Esophagus (tissue), 2 donors: Measurements from ENCODE around the gene MIER1. TPM values are rescaled to one million over a fixed set of nuclear protein-coding genes. Genes with fewer than 3 reads are reported as not detected.
"Not testable (repeated sequence)": the region's sequence is repeated elsewhere in the genome, so short reads cannot be mapped to it uniquely, and the experiment has no call there.

Experiments
- H3K27ac ChIP-seq, 2 donors: one replicate each; pipeline ENCODE4 v1.5.1; 2013; ENCODE audit warnings: low read depth in 2 of 2, mild to moderate bottlenecking in 2 of 2, inconsistent platforms in 1 of 2, low read length in 1 of 2, moderate library complexity in 1 of 2
- H3K27me3 ChIP-seq, 2 donors: one replicate each; pipeline ENCODE4 v1.6.1; 2013; ENCODE audit warnings: low read length in 2 of 2, control low read depth in 1 of 2, mild to moderate bottlenecking in 1 of 2; ENCODE audit not compliant: insufficient read depth in 2 of 2, control insufficient read depth in 1 of 2
- H3K36me3 ChIP-seq, 2 donors: one replicate each; pipeline ENCODE4 v1.6.1; 2013; ENCODE audit warnings: low read length in 1 of 2; ENCODE audit not compliant: control insufficient read depth in 2 of 2, insufficient read depth in 2 of 2
- H3K4me1 ChIP-seq, 2 donors: one replicate each; pipeline ENCODE4 v1.6.1; 2013; ENCODE audit warnings: low read length in 1 of 2; ENCODE audit not compliant: control insufficient read depth in 2 of 2, insufficient read depth in 2 of 2
- H3K4me3 ChIP-seq, 2 donors: one replicate each; pipeline ENCODE4 v1.5.1; 2013; ENCODE audit warnings: low read length in 2 of 2, mild to moderate bottlenecking in 2 of 2, low read depth in 1 of 2, moderate library complexity in 1 of 2
- H3K9me3 ChIP-seq, 2 donors: one replicate each; pipeline ENCODE4 v1.6.1; 2013; ENCODE audit warnings: mild to moderate bottlenecking in 2 of 2, low read depth in 1 of 2, low read length in 1 of 2, moderate library complexity in 1 of 2; ENCODE audit not compliant: control insufficient read depth in 2 of 2, insufficient read depth in 1 of 2
- WGBS, 2 donors: extraction: QIAGEN DNeasy Blood & Tissue Kit; methylation state at CpG; one replicate each; pipeline ENCODE4 v1.1.7; 2013; 5-methylcytosine and 5-hydroxymethylcytosine counted together
- polyA plus RNA-seq, 2 donors: library from polyadenylated mRNA; stranded (reverse); fragments of 200-250 nt; gene quantifications; one replicate each; pipeline ENCODE4 v1.2.3, GENCODE V29; 2013
- donor health status: healthy with polysubstance abuse.
- donor health status: Bipolar disorder and iron deficiency.

Gene MIER1
- polyA plus RNA-seq, 2 donors: 7.5 to 7.7 TPM

DNA sequence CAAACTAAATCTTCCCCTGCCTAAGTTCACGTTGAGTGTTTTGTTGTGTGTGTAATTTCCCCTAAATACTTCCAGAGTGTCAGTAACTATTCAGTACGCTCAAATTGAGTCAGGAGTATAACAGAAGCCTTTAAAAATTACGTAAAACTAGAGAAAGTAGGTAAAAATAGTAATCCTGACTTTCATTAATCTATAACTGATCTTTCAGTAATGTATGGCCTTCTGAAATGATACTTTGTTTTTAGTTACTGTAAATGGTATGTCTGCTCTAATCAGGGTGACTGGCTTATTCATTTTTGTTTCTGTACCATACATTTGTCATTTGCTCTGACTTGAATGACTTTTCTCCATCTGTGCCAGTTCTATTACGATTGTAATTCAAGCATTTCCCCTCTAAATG, 29.4 kb downstream of the MIER1 start:
- Histone ChIP-seq H3K4me3 (no peak overlapping the region), H3K27me3 (no peaks in the 10 kb centered on the region), H3K27ac (no peak overlapping the region), H3K36me3 (peaks cover 3 to 5% of the 10 kb centered on the region in 2 donors), H3K9me3 (no peaks in the 10 kb centered on the region), H3K4me1 (no peaks in the 10 kb centered on the region)
- 85% methylated on average over 4 of the region's 4 CpGs for WGBS, 2 donors

DNA sequence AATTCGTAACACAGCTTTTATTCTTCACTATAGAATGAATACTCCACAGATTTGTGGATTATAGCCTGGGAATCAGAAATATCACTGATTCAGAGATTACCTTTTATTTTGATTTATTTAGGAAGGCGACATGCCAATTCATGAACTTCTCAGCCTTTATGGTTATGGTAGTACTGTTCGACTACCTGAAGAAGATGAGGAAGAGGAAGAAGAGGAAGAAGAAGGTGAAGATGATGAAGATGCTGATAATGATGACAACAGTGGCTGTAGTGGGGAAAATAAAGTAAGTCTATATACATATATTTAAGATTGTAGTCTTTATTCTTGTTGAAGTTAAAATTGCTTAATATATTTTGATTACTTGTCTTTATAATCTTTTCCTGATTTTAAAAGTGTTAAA, 33.1 kb downstream of the MIER1 start:
- H3K4me1 ChIP-seq: no peaks in the 10 kb centered on the region
- 94 to 96% methylated on average over 3 of the region's 3 CpGs for WGBS, 2 donors
- no peaks in the 10 kb centered on the region for H3K27me3 ChIP-seq
- H3K36me3 ChIP-seq: peaks cover 0 to 2% of the 10 kb centered on the region in 2 donors
- H3K9me3 ChIP-seq: no peaks in the 10 kb centered on the region
- no peak overlapping the region for H3K27ac ChIP-seq
- H3K4me3 ChIP-seq: no peak overlapping the region

DNA sequence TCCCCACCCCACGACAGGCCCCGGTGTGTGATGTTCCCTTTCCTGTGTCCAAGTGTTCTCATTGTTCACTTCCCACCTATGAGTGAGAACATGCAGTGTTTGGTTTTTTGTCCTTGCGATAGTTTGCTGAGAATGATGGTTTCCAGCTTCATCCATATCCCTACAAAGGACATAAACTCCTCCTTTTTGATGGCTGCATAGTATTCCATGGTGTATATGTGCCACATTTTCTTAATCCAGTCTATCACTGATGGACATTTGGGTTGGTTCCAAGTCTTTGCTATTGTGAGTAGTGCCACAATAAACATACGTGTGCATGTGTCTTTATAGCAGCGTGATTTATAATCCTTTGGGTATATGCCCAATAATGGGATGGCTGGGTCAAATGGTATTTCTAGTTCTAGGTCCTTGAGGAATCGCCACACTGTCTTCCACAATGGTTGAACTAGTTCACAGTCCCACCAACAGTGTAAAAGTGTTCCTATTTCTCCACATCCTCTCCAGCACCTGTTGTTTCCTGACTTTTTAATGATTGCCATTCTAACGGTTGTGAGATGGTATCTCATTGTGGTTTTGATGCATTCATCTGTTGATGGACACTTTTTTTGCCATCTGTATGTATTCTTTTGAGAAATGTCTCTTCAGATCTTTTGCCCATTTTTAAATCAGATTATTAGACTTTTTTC, 41.5 kb downstream of the MIER1 start:
- WGBS, 2 donors: 92 to 94% methylated on average over 7 of the region's 7 CpGs
- not testable (repeated sequence) for H3K4me1 ChIP-seq, H3K9me3 ChIP-seq, H3K27ac ChIP-seq, H3K36me3 ChIP-seq, H3K27me3 ChIP-seq, H3K4me3 ChIP-seq

DNA sequence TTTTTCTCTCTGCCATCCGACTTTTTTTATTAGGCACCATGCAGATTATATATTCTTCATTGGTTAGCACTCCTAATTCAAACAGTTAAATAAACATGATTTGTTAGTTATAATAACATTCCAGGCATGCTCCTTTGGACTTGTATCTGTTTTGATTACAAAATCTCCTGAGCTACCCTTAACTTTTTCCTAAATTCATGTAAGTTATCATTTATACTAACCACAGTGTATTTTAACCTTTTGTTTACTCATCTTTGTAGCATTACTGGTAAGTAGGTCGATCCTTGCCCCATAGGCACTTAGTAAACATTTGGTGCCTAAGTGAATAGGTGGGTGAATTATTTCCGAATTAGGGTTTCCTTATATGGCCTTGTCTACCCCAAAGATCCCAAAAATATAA, 43.8 kb downstream of the MIER1 start:
- Histone ChIP-seq H3K4me1 (no peaks in the 10 kb centered on the region), H3K36me3 (no peaks in the 10 kb centered on the region), H3K27ac (no peak overlapping the region), H3K4me3 (no peak overlapping the region), H3K9me3 (no peaks in the 10 kb centered on the region), H3K27me3 (no peaks in the 10 kb centered on the region)
- WGBS, 2 donors: 84 to 92% methylated on average over 3 of the region's 3 CpGs

DNA sequence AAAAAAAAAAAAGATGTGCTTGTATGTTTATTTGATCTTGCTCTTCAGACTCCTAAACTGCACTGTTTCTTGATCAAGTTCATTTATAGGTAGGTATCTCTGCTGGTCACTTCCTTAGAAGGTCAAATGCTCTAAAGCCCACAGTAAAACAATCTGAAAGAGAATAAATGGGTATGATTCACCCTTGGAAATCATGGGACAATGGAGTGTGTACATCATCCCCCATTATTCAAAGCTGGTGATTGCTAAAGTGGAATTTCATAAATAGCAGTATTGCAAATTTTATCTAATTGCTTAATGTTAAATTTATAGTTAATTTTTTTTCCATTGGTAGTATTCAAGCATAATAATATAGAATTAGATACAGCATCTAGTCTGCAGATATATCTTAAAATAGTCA, 53.4 kb downstream of the MIER1 start:
- no peaks in the 10 kb centered on the region for H3K9me3 ChIP-seq
- H3K27ac ChIP-seq: no peak overlapping the region
- no peak overlapping the region for H3K4me3 ChIP-seq
- no peaks in the 10 kb centered on the region for H3K4me1 ChIP-seq
- no peaks in the 10 kb centered on the region for H3K27me3 ChIP-seq
- peaks cover 0 to 2% of the 10 kb centered on the region in 2 donors for H3K36me3 ChIP-seq

DNA sequence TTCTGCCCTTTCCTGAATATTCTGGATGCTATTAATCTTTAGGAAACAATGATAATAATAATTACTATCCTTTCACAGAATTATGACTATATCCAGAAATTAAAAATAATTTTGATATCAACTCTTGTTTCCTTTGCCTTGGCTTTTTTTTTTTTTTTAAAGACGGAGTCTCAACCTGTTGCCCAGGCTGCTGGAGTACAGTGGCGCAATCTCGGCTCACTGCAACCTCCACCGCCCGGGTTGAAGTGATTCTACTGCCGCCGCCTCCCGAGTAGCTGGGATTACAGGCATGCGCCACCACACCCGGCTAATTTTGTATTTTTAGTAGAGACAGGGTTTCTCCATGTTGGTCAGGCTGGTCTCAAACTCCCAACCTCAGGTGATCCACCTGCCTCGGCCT, 54.8 kb downstream of the MIER1 start:
- 97% methylated on average over 11 of the region's 11 CpGs for WGBS, 2 donors
- not testable (repeated sequence) for H3K27me3 ChIP-seq, H3K27ac ChIP-seq, H3K9me3 ChIP-seq, H3K4me1 ChIP-seq, H3K4me3 ChIP-seq, H3K36me3 ChIP-seq

DNA sequence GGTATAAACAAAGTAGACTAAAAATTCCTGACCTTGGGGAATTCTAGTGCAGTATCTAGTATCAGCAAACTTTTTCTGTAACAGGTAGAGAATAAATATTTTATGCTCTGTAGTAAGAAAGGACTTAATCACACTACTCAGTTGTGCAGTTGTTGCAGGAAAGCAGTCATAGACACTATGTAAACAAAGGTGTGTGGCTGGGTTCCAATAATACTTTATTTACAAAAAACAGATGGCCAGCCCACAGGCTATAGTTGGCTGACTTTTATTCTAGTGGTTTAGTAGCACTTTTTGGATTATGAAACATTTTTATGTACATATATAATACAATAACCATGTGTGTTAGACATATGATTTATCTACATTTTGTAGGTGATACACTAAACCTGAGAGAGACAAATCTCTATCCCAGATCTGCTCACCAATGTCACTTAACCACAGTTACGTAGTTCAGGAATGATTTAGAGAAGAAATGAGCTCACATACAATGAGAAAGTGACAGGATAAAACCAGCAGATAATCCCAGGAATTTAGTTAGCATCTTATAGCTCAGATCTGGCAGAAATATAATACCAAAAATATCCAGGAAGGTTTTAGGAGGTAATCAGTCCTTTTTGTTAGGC, 56.1 kb downstream of the MIER1 start:
- Histone ChIP-seq H3K36me3 (peaks cover 0 to 2% of the 10 kb centered on the region in 2 donors), H3K9me3 (no peaks in the 10 kb centered on the region), H3K4me3 (no peak overlapping the region), H3K27ac (no peak overlapping the region), H3K4me1 (no peaks in the 10 kb centered on the region), H3K27me3 (no peaks in the 10 kb centered on the region)
- WGBS, 2 donors: 36 to 42% methylated on average over 1 of the region's 1 CpG

DNA sequence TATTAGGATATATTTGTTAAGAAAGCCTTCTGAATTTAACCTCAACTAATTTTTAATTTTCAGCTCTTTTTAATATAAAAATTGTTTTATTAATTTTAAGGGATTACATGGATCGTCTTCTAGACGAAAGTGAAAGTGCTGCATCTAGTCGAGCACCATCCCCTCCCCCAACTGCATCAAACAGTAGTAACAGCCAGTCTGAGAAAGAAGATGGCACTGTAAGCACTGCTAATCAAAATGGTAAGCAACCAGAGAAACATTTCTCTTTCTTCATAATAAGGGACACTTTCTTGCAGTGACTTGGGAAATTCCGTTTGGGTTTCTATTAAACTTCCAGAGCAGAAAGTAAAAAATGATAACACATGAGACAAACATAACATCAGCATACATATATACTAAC, 56.9 kb downstream of the MIER1 start:
- Histone ChIP-seq H3K27me3 (no peaks in the 10 kb centered on the region), H3K4me1 (no peaks in the 10 kb centered on the region), H3K4me3 (peak overlapping the region in 1 of 2 donors; percentile 15), H3K36me3 (peaks cover 0 to 2% of the 10 kb centered on the region in 2 donors), H3K27ac (no peak overlapping the region), H3K9me3 (no peaks in the 10 kb centered on the region)
- WGBS, 2 donors: 30 to 32% methylated on average over 4 of the region's 4 CpGs

DNA sequence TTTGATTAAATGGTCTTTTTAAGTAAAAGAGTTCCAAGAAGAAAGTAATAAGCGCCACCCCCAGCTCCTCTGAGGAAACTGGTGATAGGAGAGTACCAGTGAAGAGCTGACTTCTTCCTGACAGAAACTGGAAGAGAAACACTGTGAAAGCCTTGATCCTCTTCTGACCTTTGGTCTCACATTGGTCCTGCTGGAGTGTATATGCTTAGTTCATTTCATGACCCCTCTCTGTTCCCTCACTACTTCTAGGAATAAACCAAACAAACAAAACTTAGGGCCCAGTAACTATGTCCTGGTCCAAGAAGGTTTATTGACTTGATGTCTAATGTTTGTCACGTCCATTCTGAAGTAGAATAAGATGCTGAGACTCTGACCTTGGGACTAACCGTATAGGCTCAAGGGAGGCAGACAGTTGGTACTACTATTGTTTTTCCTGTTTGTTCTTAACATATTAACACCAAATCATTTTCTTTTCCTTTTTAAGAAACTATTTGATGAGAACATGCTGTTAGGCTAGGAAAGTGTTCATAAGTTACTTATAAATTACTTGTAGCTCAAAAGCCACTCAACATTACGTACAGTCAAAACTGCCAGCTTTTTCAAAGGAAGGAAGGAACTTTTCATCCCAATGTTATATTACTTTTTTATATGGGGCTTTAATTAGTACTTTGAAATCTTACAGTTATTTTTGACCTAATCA, 57.9 kb downstream of the MIER1 start:
- WGBS, 2 donors: 92 to 95% methylated on average over 4 of the region's 4 CpGs
- Histone ChIP-seq H3K9me3 (no peaks in the 10 kb centered on the region), H3K4me1 (no peaks in the 10 kb centered on the region), H3K36me3 (peaks cover 0 to 2% of the 10 kb centered on the region in 2 donors), H3K27ac (no peak overlapping the region), H3K27me3 (no peaks in the 10 kb centered on the region), H3K4me3 (no peak overlapping the region)

DNA sequence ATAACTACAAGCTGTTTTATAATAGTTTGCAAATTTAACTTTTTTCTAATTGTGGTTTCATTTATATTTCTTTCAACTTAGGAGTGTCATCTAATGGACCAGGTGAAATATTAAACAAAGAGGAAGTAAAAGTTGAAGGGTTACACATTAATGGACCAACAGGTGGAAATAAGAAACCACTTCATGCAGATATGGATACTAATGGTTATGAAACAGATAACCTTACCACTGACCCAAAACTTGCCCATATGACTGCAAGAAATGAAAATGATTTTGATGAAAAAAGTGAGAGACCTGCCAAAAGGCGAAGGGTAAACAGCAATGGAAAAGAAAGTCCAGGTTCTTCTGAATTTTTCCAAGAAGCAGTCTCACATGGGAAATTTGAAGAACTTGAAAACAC, 59.7 kb downstream of the MIER1 start:
- Histone ChIP-seq H3K36me3 (no peaks in the 10 kb centered on the region), H3K27ac (no peak overlapping the region), H3K9me3 (no peaks in the 10 kb centered on the region), H3K27me3 (no peaks in the 10 kb centered on the region), H3K4me1 (no peaks in the 10 kb centered on the region), H3K4me3 (no peak overlapping the region)
- 89 to 97% methylated on average over 1 of the region's 1 CpG for WGBS, 2 donors
